Pancreas (tissue), 10 donors: ENCODE measurements around the gene FOXO6. TPM values are rescaled to one million over a fixed set of nuclear protein-coding genes. Genes with fewer than 3 reads are reported as not detected.

Experiments
- ATAC-seq, 4 donors: fragments of 200-7000 bp; cut with Tn5 transposase; one replicate each; pipeline versions ENCODE4 v1.8.0 to v1.9.1; 2020; ENCODE audit warnings: mild to moderate bottlenecking in 4 of 4, moderate library complexity in 4 of 4
- DNase-seq, 6 donors: peaks; one replicate each; pipeline ENCODE4 v3.0.0-alpha.2; 2020
- FAIRE-seq: peaks from 2 replicates; lab custom pipeline; 2012; peaks lifted over from hg19 to GRCh38; lab: Jason Lieb, UNC
- H3K27ac ChIP-seq, 4 donors: fragments of 200-600 bp; sonication (generic); 1 replicate in 3 of 4; 2 replicates in 1 of 4; pipeline versions ENCODE4 v1.5.0 to v1.8.0; 2020
- H3K27me3 ChIP-seq, 4 donors: fragments of 200-600 bp; one replicate each; pipeline ENCODE4 v1.8.0; 2021
- H3K36me3 ChIP-seq, 3 donors: fragments of 200-600 bp; sonication (generic) in 1 of 3; one replicate each; pipeline versions ENCODE4 v1.5.0 to v1.8.0; 2020 to 2021
- H3K4me1 ChIP-seq, 3 donors: fragments of 200-600 bp; one replicate each; pipeline ENCODE4 v1.8.0; 2021
- H3K4me3 ChIP-seq, 4 donors: fragments of 200-600 bp; sonication (generic) in 2 of 4; one replicate each; pipeline versions ENCODE4 v1.5.0 to v1.8.0; 2020 to 2021
- H3K9me3 ChIP-seq, 4 donors: fragments of 200-600 bp; one replicate each; pipeline ENCODE4 v1.8.0; 2021
- CTCF ChIP-seq, 4 donors: fragments of 200-600 bp; sonication (generic) in 3 of 4; IDR thresholded peaks; one replicate each; pipeline versions ENCODE4 v1.5.0 to v1.8.0; 2021; ENCODE audit warnings: antibody characterized with exemption in 4 of 4
- WGBS, 2 donors: extraction: QIAGEN DNeasy Blood & Tissue Kit; methylation state at CpG; one replicate each; pipeline ENCODE4 v1.1.7; 2013; 5-methylcytosine and 5-hydroxymethylcytosine counted together
- intact Hi-C, 3 donors: fragments of 100-400 bp; cut with DNase I; formaldehyde crosslinking; loops; one replicate each; pipeline versions ENCODE4 v1.11.1 to v1.14.2; 2022
- polyA plus RNA-seq, 2 donors: library from polyadenylated mRNA; stranded (reverse); fragments of 200-250 nt; gene quantifications; one replicate each; pipeline ENCODE4 v1.2.3, GENCODE V29; 2013
- total RNA-seq, 6 donors: library from RNA; stranded (reverse); fragmentation: NEBNext Ultra II Directional in 4 of 6; extraction: Animal tissue kit (Norgen Biotek cat#: 25700) in 4 of 6; gene quantifications; one replicate each; pipeline versions ENCODE4 v1.2.1 to v1.2.4, GENCODE V29; 2021 to 2023
- donor health status: healthy with polysubstance abuse.
- donor health status: DM: no; HTN: no; CAD: no; lungs with moderate emphysema.
- donor health status: DM: no; HTN: no; CAD: no.
- donor health status: control.
- donor health status: control.
- donor health status: Bipolar disorder and iron deficiency.
- donor health status: DM: yes; HTN: yes; CAD: no.
- donor health status: DM: no; HTN: no; CAD: no.
- donor health status: DM: no; HTN: no; CAD: no.
- donor health status: DM: yes; HTN: yes; CAD: no.

Gene FOXO6
- total and polyA plus RNA-seq, 8 donors = 0.79 to 2.0 (median 1.2) TPM

GRCh38 chr1:41427122-41427913 lies 66.1 kb downstream of the FOXO6 start:
- FAIRE-seq = no peak
- Histone ChIP-seq H3K27me3 (no peaks in the 10 kb centered on the region), H3K36me3 (no peaks in the 10 kb centered on the region), H3K4me3 (no peak overlapping the region), H3K27ac (no peak overlapping the region), H3K9me3 (no peaks in the 10 kb centered on the region), H3K4me1 (peaks cover 6 to 9% (median 8%) of the 10 kb centered on the region in 3 donors)
- 74% methylated on average over 20 of the region's 20 CpGs for WGBS, 2 donors
- DNase-seq = no peak
- ATAC-seq = no peak
- no peak for TF ChIP-seq CTCF (IDR thresholded peaks at IDR 0.05)
- intact Hi-C loops = no loop called here

GRCh38 chr1:41427916-41428737 lies 66.9 kb downstream of the FOXO6 start:
- TF ChIP-seq CTCF (IDR thresholded peaks at IDR 0.05) = no peak
- 88 to 91% methylated on average over 11 of the region's 11 CpGs for WGBS, 2 donors
- H3K36me3 ChIP-seq = no peaks in the 10 kb centered on the region

GRCh38 chr1:41428738-41429640 lies 67.8 kb downstream of the FOXO6 start:
- no peaks in the 10 kb centered on the region for H3K36me3 ChIP-seq
- H3K27me3 ChIP-seq = no peaks in the 10 kb centered on the region
- no peak for TF ChIP-seq CTCF (IDR thresholded peaks at IDR 0.05)
- intact Hi-C loops = no loop called here
- DNase-seq (no peak), FAIRE-seq (no peak), ATAC-seq (no peak)
- H3K27ac ChIP-seq = no peak overlapping the region
- H3K4me3 ChIP-seq = no peak overlapping the region
- peaks cover 9 to 18% (median 16%) of the 10 kb centered on the region in 3 donors for H3K4me1 ChIP-seq
- 77 to 82% methylated on average over 16 of the region's 16 CpGs for WGBS, 2 donors
- H3K9me3 ChIP-seq = no peaks in the 10 kb centered on the region

More at GRCh38 chr1:41427916-41428737, 66.9 kb downstream of the FOXO6 start:
- DNase-seq (no peak), FAIRE-seq (no peak), ATAC-seq (no peak)
- intact Hi-C loops = no loop called here
- H3K4me3 ChIP-seq = no peak overlapping the region
- H3K4me1 ChIP-seq = peaks cover 9 to 17% (median 14%) of the 10 kb centered on the region in 3 donors
- no peaks in the 10 kb centered on the region for H3K9me3 ChIP-seq
- H3K27ac ChIP-seq = no peak overlapping the region
- no peaks in the 10 kb centered on the region for H3K27me3 ChIP-seq

GRCh38 chr1:41429641-41430035 lies 68.4 kb downstream of the FOXO6 start:
- no peaks in the 10 kb centered on the region for H3K9me3 ChIP-seq
- intact Hi-C loops = no loop called here
- H3K4me1 ChIP-seq = peaks cover 9 to 18% (median 16%) of the 10 kb centered on the region in 3 donors
- 54 to 57% methylated on average over 5 of the region's 5 CpGs for WGBS, 2 donors
- no peak overlapping the region for H3K4me3 ChIP-seq
- DNase-seq (no peak), ATAC-seq (no peak), FAIRE-seq (no peak)
- no peaks in the 10 kb centered on the region for H3K36me3 ChIP-seq
- H3K27me3 ChIP-seq = no peaks in the 10 kb centered on the region
- TF ChIP-seq CTCF (IDR thresholded peaks at IDR 0.05) = no peak
- no peak overlapping the region for H3K27ac ChIP-seq
